Stimulated activated CD8-positive, alpha-beta memory T cell treated with anti-CD3 and anti-CD28 coated beads, Interleukin-7, amount 100 ng/mL, for 24 hours (primary cell): ENCODE data around the gene EIF1B.
A peak's percentile ranks its signal among the peaks of the same experiment; 100 is the strongest.
"Not testable (repeated sequence)": the region's sequence is repeated elsewhere in the genome, so short reads cannot be mapped to it uniquely, and the experiment has no call there.

Source experiments
- DNase-seq: peaks from one replicate; pipeline ENCODE4 v3.0.0-alpha.2; 2020; ENCODE audit warnings: low read depth

Gene EIF1B

GRCh38 chr3:40309418-40309924 is at the start of gene EIF1B:
Gene EIF1B (plus strand): TSS chr3:40309707. CDS start chr3:40309942, 235 bp downstream.
- peak; percentile 98 for DNase-seq

GRCh38 chr3:40262331-40262730 is 47.2 kb upstream of the EIF1B start:
- no peak for DNase-seq

GRCh38 chr3:40264451-40264850 is 45.1 kb upstream of the EIF1B start:
- no peak for DNase-seq

GRCh38 chr3:40265181-40265580 is 44.3 kb upstream of the EIF1B start:
- DNase-seq: no peak

- DNase-seq: no peak
Measured at GRCh38 chr3:40267937-40268724, 41.4 kb upstream of the EIF1B start.

GRCh38 chr3:40268802-40269524 is 40.5 kb upstream of the EIF1B start:
- DNase-seq: no peak

GRCh38 chr3:40278791-40279190 is 30.7 kb upstream of the EIF1B start:
- no peak for DNase-seq

GRCh38 chr3:40281995-40282394 is 27.5 kb upstream of the EIF1B start:
- DNase-seq: no peak

- not testable (repeated sequence) for DNase-seq
Measured at GRCh38 chr3:40283057-40283456, 26.4 kb upstream of the EIF1B start.

- DNase-seq: no peak
Measured at GRCh38 chr3:40287248-40287647, 22.3 kb upstream of the EIF1B start.

- DNase-seq: no peak
Measured at GRCh38 chr3:40290396-40290795, 19.1 kb upstream of the EIF1B start.

GRCh38 chr3:40291471-40291870 is 18.0 kb upstream of the EIF1B start:
- no peak for DNase-seq

GRCh38 chr3:40292637-40293349 is 16.7 kb upstream of the EIF1B start:
- DNase-seq: no peak

- no peak for DNase-seq
Measured at GRCh38 chr3:40294434-40294833, 15.1 kb upstream of the EIF1B start.

- no peak for DNase-seq
Measured at GRCh38 chr3:40298075-40298474, 11.4 kb upstream of the EIF1B start.

- DNase-seq: no peak
Measured at GRCh38 chr3:40299130-40299720, 10.3 kb upstream of the EIF1B start.

- DNase-seq: no peak
Measured at GRCh38 chr3:40299721-40300335, 9.7 kb upstream of the EIF1B start.

GRCh38 chr3:40302784-40303183 is 6.7 kb upstream of the EIF1B start:
- no peak for DNase-seq

- DNase-seq: no peak
Measured at GRCh38 chr3:40304352-40304751, 5.2 kb upstream of the EIF1B start.

- no peak for DNase-seq
Measured at GRCh38 chr3:40306336-40306735, 3.2 kb upstream of the EIF1B start.

GRCh38 chr3:40307176-40307575 is 2.3 kb upstream of the EIF1B start:
- DNase-seq: no peak
